H1 (cell line): ENCODE measurements around the gene DPM2. TPM values are rescaled to one million over a fixed set of nuclear protein-coding genes. Genes with fewer than 3 reads are reported as not detected.

Experiments used
- CTCF ChIA-PET: fragments of 300-600 bp; sonication (Branson Sonifier 250); formaldehyde crosslinking; loops from one replicate; lab custom pipeline; 2021; ENCODE audit not compliant: partially characterized antibody; lab: Charles Lee
- POLR2A ChIA-PET: fragments of 300-600 bp; sonication (Branson Sonifier 250); formaldehyde crosslinking; loops from one replicate; lab custom pipeline; 2021; ENCODE audit warnings: inconsistent platforms; ENCODE audit not compliant: partially characterized antibody; lab: Charles Lee
- DNase-seq, 2 experiments: peaks; one replicate each; pipeline versions ENCODE4 v3.0.0 to v3.0.0-alpha.2; 2010 to 2022; ENCODE audit warnings: low spot score in 2 of 2, low read depth in 1 of 2, mixed read lengths in 1 of 2
- FAIRE-seq: peaks from 2 replicates; lab custom pipeline; 2011; peaks lifted over from hg19 to GRCh38; lab: Jason Lieb, UNC
- H2AFZ ChIP-seq: 2 replicates; pipeline ENCODE4 v1.8.1; 2012; ENCODE audit warnings: low read length, inconsistent platforms
- H2AK5ac ChIP-seq: 2 replicates; pipeline ENCODE4 v1.6.1; 2013; ENCODE audit warnings: low read depth, low read length
- H2BK120ac ChIP-seq: replicated peaks from 2 replicates; pipeline ENCODE3; 2013; ENCODE audit warnings: low read depth, low read length, inconsistent platforms
- H2BK12ac ChIP-seq: 2 replicates; pipeline ENCODE4 v1.6.1; 2013; ENCODE audit warnings: low read depth, low read length
- H2BK15ac ChIP-seq: 2 replicates; pipeline ENCODE4 v1.6.1; 2013; ENCODE audit warnings: low read length
- H2BK20ac ChIP-seq: 2 replicates; pipeline ENCODE4 v1.6.1; 2013; ENCODE audit warnings: low read length
- H2BK5ac ChIP-seq: 2 replicates; pipeline ENCODE4 v1.6.1; 2013; ENCODE audit warnings: low read depth, low read length
- H3K14ac ChIP-seq: 2 replicates; pipeline ENCODE4 v1.6.1; 2013; ENCODE audit warnings: inconsistent platforms; ENCODE audit not compliant: insufficient read length
- H3K18ac ChIP-seq: 2 replicates; pipeline ENCODE4 v1.6.1; 2013; ENCODE audit warnings: low read length; ENCODE audit errors: extremely low read depth
- H3K23ac ChIP-seq: 2 replicates; pipeline ENCODE4 v1.6.1; 2013; ENCODE audit warnings: inconsistent platforms; ENCODE audit not compliant: insufficient read length
- H3K23me2 ChIP-seq: 2 replicates; pipeline ENCODE4 v1.6.1; 2013; ENCODE audit warnings: low read depth, low read length
- H3K27ac ChIP-seq: 2 replicates; pipeline ENCODE4 v1.6.1; 2011; ENCODE audit warnings: low read depth, low read length, inconsistent platforms
- H3K27me3 ChIP-seq, 4 experiments: replicated peaks in 1 of 4; 1 replicate in 1 of 4; 2 replicates in 3 of 4; pipeline versions ENCODE4 v1.6.1 to v1.8.1; 2011 to 2013; ENCODE audit warnings: low read length in 3 of 4, mild to moderate bottlenecking in 3 of 4, inconsistent platforms in 2 of 4, mixed read lengths in 2 of 4, moderate library complexity in 1 of 4; ENCODE audit not compliant: control insufficient read depth in 3 of 4, insufficient read depth in 3 of 4; ENCODE audit errors: extremely low read depth in 1 of 4
- H3K36me3 ChIP-seq, 4 experiments: 2 replicates each; pipeline versions ENCODE4 v1.6.1 to v1.8.1; 2011 to 2013; ENCODE audit warnings: mild to moderate bottlenecking in 4 of 4, low read length in 3 of 4, moderate library complexity in 2 of 4, control low read depth in 1 of 4, inconsistent platforms in 1 of 4; ENCODE audit not compliant: insufficient read depth in 4 of 4, control insufficient read depth in 2 of 4
- H3K4ac ChIP-seq: replicated peaks from 2 replicates; pipeline ENCODE3; 2013; ENCODE audit warnings: low read length, low read depth, mixed read lengths, inconsistent platforms; ENCODE audit not compliant: insufficient read length
- H3K4me1 ChIP-seq, 4 experiments: replicated peaks in 1 of 4; 1 replicate in 1 of 4; 2 replicates in 3 of 4; pipeline versions ENCODE4 v1.6.1 to v1.8.1; 2011 to 2013; ENCODE audit warnings: low read length in 3 of 4, inconsistent platforms in 2 of 4, mixed read lengths in 1 of 4; ENCODE audit not compliant: insufficient read depth in 4 of 4, control insufficient read depth in 3 of 4
- H3K4me2 ChIP-seq, 2 experiments: 2 replicates each; pipeline versions ENCODE4 v1.6.1 to v1.8.1; 2011 to 2013; ENCODE audit warnings: low read depth in 2 of 2, low read length in 2 of 2, control low read depth in 1 of 2, inconsistent platforms in 1 of 2, mild to moderate bottlenecking in 1 of 2; ENCODE audit not compliant: insufficient read depth in 1 of 2
- H3K4me3 ChIP-seq, 4 experiments: fragments of 200-600, 300-600 bp in 1 of 4; sonication (generic), shearing (Covaris generic), sonication (Bioruptor Twin) in 1 of 4; 2 replicates each; pipeline versions ENCODE4 v1.5.1 to v1.8.1; 2011 to 2016; ENCODE audit warnings: low read length in 4 of 4, low read depth in 3 of 4, control low read depth in 2 of 4, inconsistent platforms in 2 of 4, mild to moderate bottlenecking in 2 of 4, mixed read lengths in 1 of 4, moderate library complexity in 1 of 4; ENCODE audit not compliant: insufficient read depth in 2 of 4; ENCODE audit errors: extremely low read depth in 1 of 4
- H3K56ac ChIP-seq: replicated peaks from 2 replicates; pipeline ENCODE3; 2013; ENCODE audit warnings: low read depth, mild to moderate bottlenecking, mixed read lengths, low read length, inconsistent platforms; ENCODE audit not compliant: insufficient read length
- H3K79me1 ChIP-seq: 2 replicates; pipeline ENCODE4 v1.6.1; 2013; ENCODE audit warnings: low read depth, low read length, control low read depth
- H3K79me2 ChIP-seq, 2 experiments: 2 replicates each; pipeline versions ENCODE4 v1.6.1 to v1.8.1; 2012 to 2013; ENCODE audit warnings: low read length in 2 of 2, mild to moderate bottlenecking in 2 of 2, inconsistent platforms in 1 of 2; ENCODE audit not compliant: insufficient read depth in 2 of 2, control insufficient read depth in 1 of 2
- H3K9ac ChIP-seq, 4 experiments: replicated peaks in 1 of 4; 1 replicate in 1 of 4; 2 replicates in 3 of 4; pipeline versions ENCODE4 v1.6.1 to v1.8.1; 2011 to 2013; ENCODE audit warnings: low read depth in 3 of 4, low read length in 3 of 4, control low read depth in 2 of 4, mild to moderate bottlenecking in 2 of 4, moderate library complexity in 2 of 4, inconsistent platforms in 1 of 4; ENCODE audit errors: extremely low read depth in 1 of 4
- H3K9me3 ChIP-seq, 2 experiments: 2 replicates each; pipeline versions ENCODE4 v1.6.1 to v1.8.1; 2012 to 2013; ENCODE audit warnings: mild to moderate bottlenecking in 2 of 2, moderate library complexity in 2 of 2, control low read depth in 1 of 2, inconsistent platforms in 1 of 2, low read depth in 1 of 2, low read length in 1 of 2, mixed read lengths in 1 of 2; ENCODE audit not compliant: insufficient read depth in 2 of 2
- H4K20me1 ChIP-seq, 2 experiments: replicated peaks in 1 of 2; 2 replicates each; pipeline versions ENCODE3 to v1.8.1; 2011 to 2013; ENCODE audit warnings: inconsistent platforms in 2 of 2, low read length in 2 of 2, mild to moderate bottlenecking in 1 of 2; ENCODE audit not compliant: insufficient read depth in 2 of 2, control insufficient read depth in 1 of 2
- H4K5ac ChIP-seq: 2 replicates; pipeline ENCODE4 v1.6.1; 2013; ENCODE audit warnings: low read length, low read depth, mixed read lengths, inconsistent platforms; ENCODE audit not compliant: insufficient read length
- H4K8ac ChIP-seq: 2 replicates; pipeline ENCODE4 v1.8.0; 2013; ENCODE audit warnings: mild to moderate bottlenecking, moderate library complexity, low read length, inconsistent platforms; ENCODE audit not compliant: insufficient read depth; ENCODE audit errors: extremely low read depth
- H4K91ac ChIP-seq: replicated peaks from 2 replicates; pipeline ENCODE3; 2013; ENCODE audit warnings: low read length, mixed read lengths, inconsistent platforms; ENCODE audit not compliant: insufficient read length
- BACH1 ChIP-seq: IDR thresholded peaks from 2 replicates; pipeline ENCODE4 v1.6.1; 2012; ENCODE audit warnings: low read length, improper control_type of control experiment
- CEBPB ChIP-seq: IDR thresholded peaks from 2 replicates; pipeline ENCODE4 v1.6.1; 2012; ENCODE audit warnings: low read depth, low read length
- CREB1 ChIP-seq: IDR thresholded peaks from 2 replicates; pipeline ENCODE4 v1.6.1; 2012; ENCODE audit warnings: inconsistent platforms
- CTCF ChIP-seq, 3 experiments: IDR thresholded peaks; 1 replicate in 2 of 3; 2 replicates in 1 of 3; pipeline versions ENCODE4 v1.5.1 to v1.6.1; 2011; ENCODE audit warnings: low read length in 3 of 3, mild to moderate bottlenecking in 3 of 3, inconsistent platforms in 2 of 3, low read depth in 1 of 3, moderate library complexity in 1 of 3; ENCODE audit not compliant: insufficient read depth in 1 of 3; ENCODE audit errors: control extremely low read depth in 1 of 3
- FOSL1 ChIP-seq: IDR thresholded peaks from 2 replicates; pipeline ENCODE4 v1.6.1; 2011; ENCODE audit warnings: mild to moderate bottlenecking, low read depth, low read length, moderate library complexity; ENCODE audit not compliant: insufficient read depth
- RAD21 ChIP-seq, 2 experiments: IDR thresholded peaks in 1 of 2; conservative IDR thresholded peaks in 1 of 2; 2 replicates each; pipeline ENCODE4 v1.6.1; 2011; ENCODE audit warnings: low read depth in 2 of 2, low read length in 2 of 2, improper control_type of control experiment in 1 of 2, inconsistent platforms in 1 of 2, mild to moderate bottlenecking in 1 of 2, moderate library complexity in 1 of 2
- RFX5 ChIP-seq: IDR thresholded peaks from 2 replicates; pipeline ENCODE4 v1.6.1; 2011; ENCODE audit warnings: low read depth, low read length, improper control_type of control experiment, borderline replicate concordance
- RXRA ChIP-seq: IDR thresholded peaks from 2 replicates; pipeline ENCODE4 v1.6.1; 2011; ENCODE audit warnings: low read depth, mild to moderate bottlenecking, low read length, moderate library complexity; ENCODE audit not compliant: insufficient read depth
- SAP30 ChIP-seq: fragments of 300-600 bp; sonication (generic); IDR thresholded peaks from 2 replicates; pipeline ENCODE4 v1.7.1; 2012; ENCODE audit warnings: low read length, moderate library complexity, mild to moderate bottlenecking, inconsistent platforms; ENCODE audit not compliant: insufficient read depth, insufficient replicate concordance
- TEAD4 ChIP-seq: IDR thresholded peaks from 2 replicates; pipeline ENCODE4 v1.6.1; 2012; ENCODE audit warnings: low read depth, low read length, inconsistent platforms, mixed read lengths
- YY1 ChIP-seq: IDR thresholded peaks from 2 replicates; pipeline ENCODE4 v1.6.1; 2011; ENCODE audit warnings: low read depth, mild to moderate bottlenecking, low read length
- WGBS, 2 experiments: shearing (Covaris generic) in 1 of 2; methylation state at CpG; one replicate each; pipeline versions ENCODE4 v1.1.6 to v1.1.7; 2013 to 2015; ENCODE audit warnings: low lambda C conversion rate in 2 of 2, mixed read lengths in 2 of 2, inconsistent platforms in 1 of 2, low coverage in 1 of 2, missing lambda C conversion rate in 1 of 2; ENCODE audit not compliant: insufficient replicate concordance in 2 of 2, insufficient coverage in 1 of 2, insufficient read length in 1 of 2; ENCODE audit errors: extremely low coverage in 1 of 2, missing lambda C conversion rate in 1 of 2; 5-methylcytosine and 5-hydroxymethylcytosine counted together
- polyA plus RNA-seq, 7 experiments: library from polyadenylated mRNA; depleted of rRNA in 3 of 7; stranded (reverse) in 5 of 7; unstranded in 2 of 7; fragments of >200 nt in 5 of 7; fragments of 200-250 nt in 2 of 7; gene quantifications; 1 replicate in 5 of 7; 2 replicates in 1 of 7; 4 replicates in 1 of 7; pipeline versions ENCODE4 v1.2.1 to v1.2.3, GENCODE V29; 2011 to 2013; ENCODE audit warnings: missing spikeins in 2 of 7, mixed read lengths in 2 of 7
- total RNA-seq: library from RNA; stranded (reverse); fragmentation: NEBNext Ultra II Directional; extraction: Animal tissue kit (Norgen Biotek cat#: 25700); gene quantifications from 2 replicates; pipeline ENCODE4 v1.2.1, GENCODE V29; 2021

Gene DPM2
- total and polyA plus RNA-seq, 2 of the 8 experiments (the other 6 are each of a cell fraction or from before 2014, with no cell fraction given): 45.4 to 95.4 TPM

- FAIRE-seq: no peak
- H3K56ac ChIP-seq: no peak overlapping the region
- no peak for DNase-seq
- no peak overlapping the region for H4K91ac ChIP-seq
- H2BK5ac ChIP-seq: no peak overlapping the region
- H4K20me1 ChIP-seq: peaks cover 8 to 20% of the 10 kb centered on the region in 2 experiments
- POLR2A ChIA-PET: interaction anchor here (1.1 kb wide), 2 partner anchors 11 to 109 kb away, joined by 3 to 4 read pairs; no protein-coding TSS in a partner anchor
- no peaks in the 10 kb centered on the region for H3K23me2 ChIP-seq
- H3K23ac ChIP-seq: no peak overlapping the region
- no peak overlapping the region for H3K4me3 ChIP-seq
- no peak overlapping the region for H2BK12ac ChIP-seq
- no peaks in the 10 kb centered on the region for H3K9me3 ChIP-seq
- H2AK5ac ChIP-seq: no peak overlapping the region
- no peaks in the 10 kb centered on the region for H3K27me3 ChIP-seq
- H4K5ac ChIP-seq: no peak overlapping the region
- H3K79me1 ChIP-seq: peaks cover 5% of the 10 kb centered on the region; the same call in 1 of the 2 replicates
- peak overlapping the region; percentile 15; the same call in 1 of the 2 replicates for H3K27ac ChIP-seq
- 79% methylated on average over 3 of the region's 3 CpGs; no CpG with 5 or more reads in 1 of the 2 experiments for WGBS, 2 experiments
- CTCF ChIA-PET: interaction anchor here (1.2 to 35.5 kb wide), 4 partner anchors 8 to 84 kb away, joined by 3 to 825 read pairs (median 6); no protein-coding TSS in a partner anchor
- no peak overlapping the region for H2BK120ac ChIP-seq
- no peak overlapping the region for H3K18ac ChIP-seq
- H3K4ac ChIP-seq: no peak overlapping the region
- no peak overlapping the region for H4K8ac ChIP-seq
- H2BK20ac ChIP-seq: no peak overlapping the region
- no peak overlapping the region for H2BK15ac ChIP-seq
- peaks cover 7 to 16% (median 13%) of the 10 kb centered on the region in 4 experiments for H3K36me3 ChIP-seq
- H2AFZ ChIP-seq: no peak overlapping the region
- H3K79me2 ChIP-seq: peaks cover 0 to 4% of the 10 kb centered on the region in 2 experiments; a peak in 1 of 4 replicates
- no peak overlapping the region for H3K14ac ChIP-seq
- H3K9ac ChIP-seq: no peak overlapping the region
- H3K4me2 ChIP-seq: no peak overlapping the region
- peaks cover 0 to 16% (median 7%) of the 10 kb centered on the region in 4 experiments; a peak in 6 of 7 replicates for H3K4me1 ChIP-seq
- TF ChIP-seq TEAD4 (no peak), CTCF (IDR thresholded peaks at IDR 0.05; ENCODE audit: control extremely low read depth in 1 of 3, insufficient read depth in 1 of 3, low read depth in 1 of 3, low read length in 3 of 3) (no peak), YY1 (no peak), RFX5 (no peak), RXRA (no peak), RAD21 (IDR thresholded peaks at IDR 0.05 in 1 of 2, conservative IDR thresholded peaks at IDR 0.05 in 1 of 2; ENCODE audit: low read depth in 2 of 2, low read length in 2 of 2) (no peak), CREB1 (no peak), FOSL1 (no peak), SAP30 (no peak), BACH1 (no peak), CEBPB (no peak)
Observed at GRCh38 chr9:127946728-127947127, 9.1 kb upstream of the DPM2 start.
